K562 (cell line): ENCODE results near the gene SPRTN.

ENCODE experiments used
- CTCF ChIP-seq, 3 experiments: IDR thresholded peaks in 2 of 3; conservative IDR thresholded peaks in 1 of 3; 2 replicates each; pipeline ENCODE4 v1.5.1; 2011 to 2012; ENCODE audit warnings: low read length in 3 of 3, mild to moderate bottlenecking in 3 of 3, control low read depth in 2 of 3, improper control_type of control experiment in 1 of 3, inconsistent platforms in 1 of 3, low read depth in 1 of 3, mixed read lengths in 1 of 3, moderate library complexity in 1 of 3; ENCODE audit not compliant: insufficient read depth in 2 of 3
- GTF2F1 ChIP-seq: IDR thresholded peaks from 2 replicates; pipeline ENCODE4 v1.6.1; 2011; ENCODE audit warnings: low read depth, low read length, improper control_type of control experiment
- SREBF2 ChIP-seq: sonication (generic); formaldehyde crosslinking; IDR thresholded peaks from 2 replicates; pipeline ENCODE4 v1.4.0; 2020; ENCODE audit warnings: mild to moderate bottlenecking, missing genetic modification reagents

- no peak for TF ChIP-seq SREBF2 (CRISPR knock-in tag)
- no peak for TF ChIP-seq CTCF (IDR thresholded peaks at IDR 0.05 in 2 of 3, conservative IDR thresholded peaks at IDR 0.05 in 1 of 3; ENCODE audit: insufficient read depth in 2 of 3, low read depth in 1 of 3, low read length in 3 of 3)
- no peak for TF ChIP-seq GTF2F1
These were observed 19.0 kb upstream of the SPRTN start for GRCh38 chr1:231319080-231319479.
